Suprapubic skin (tissue), 4 donors: Measurements from ENCODE around the gene LRP8.

Source experiments
- CTCF ChIP-seq, 2 donors: fragments of 200-600 bp in 1 of 2; fragments of 450-650 bp in 1 of 2; sonication (generic) in 1 of 2; IDR thresholded peaks; one replicate each; pipeline ENCODE4 v1.5.1; 2016 to 2019; ENCODE audit warnings: antibody characterized with exemption in 2 of 2, mild to moderate bottlenecking in 1 of 2, moderate library complexity in 1 of 2
- EP300 ChIP-seq: sonication (generic); formaldehyde crosslinking; IDR thresholded peaks from one replicate; pipeline ENCODE4 v1.6.1; 2017; ENCODE audit warnings: antibody characterized with exemption
- POLR2A ChIP-seq, 2 donors: fragments of 450-650 bp; IDR thresholded peaks; one replicate each; pipeline ENCODE4 v1.6.1; 2017; ENCODE audit warnings: antibody characterized with exemption in 2 of 2, mild to moderate bottlenecking in 2 of 2, moderate library complexity in 2 of 2
- POLR2AphosphoS5 ChIP-seq, 3 donors: sonication (generic); formaldehyde crosslinking; IDR thresholded peaks; one replicate each; pipeline ENCODE4 v1.6.1; 2017; ENCODE audit warnings: antibody characterized with exemption in 3 of 3

- TF ChIP-seq CTCF (IDR thresholded peaks at IDR 0.05): no peak
- TF ChIP-seq POLR2A (IDR thresholded peaks at IDR 0.05): no peak
- TF ChIP-seq POLR2AphosphoS5 (IDR thresholded peaks at IDR 0.05): no peak
- TF ChIP-seq EP300: no peak
Observed at GRCh38 chr1:53339736-53340635, 12.1 kb upstream of the LRP8 start.
